A673 (cell line): ENCODE measurements around the gene PGLYRP1. TPM values are rescaled to one million over a fixed set of nuclear protein-coding genes. Genes with fewer than 3 reads are reported as not detected.

Experiments used
- BruUV-seq: library from RNA; stranded (reverse); fragments of 400-500 nt; replicated peaks from 2 replicates; lab custom pipeline; 2021; lab: Mats Ljungman, UMichigan
- CTCF ChIA-PET: fragments of 300-600 bp; sonication (Branson Sonifier 250); formaldehyde crosslinking; loops from one replicate; lab custom pipeline; 2022; ENCODE audit warnings: antibody characterized with exemption; lab: Charles Lee
- POLR2A ChIA-PET: fragments of 300-600 bp; sonication (Branson Sonifier 250); formaldehyde crosslinking; loops from one replicate; lab custom pipeline; 2022; ENCODE audit warnings: antibody characterized with exemption; ENCODE audit not compliant: low non-redundant PET; lab: Charles Lee
- DNase-seq: peaks from one replicate; pipeline ENCODE4 v3.0.0-alpha.2; 2015; ENCODE audit warnings: low spot score
- H3K27ac ChIP-seq: fragments of 200-600 bp; sonication (generic); 2 replicates; pipeline ENCODE4 v1.5.1; 2016; ENCODE audit warnings: mixed run types, low read depth, mild to moderate bottlenecking, mixed read lengths, antibody characterized with exemption, low read length; ENCODE audit not compliant: poor library complexity, severe bottlenecking
- H3K27me3 ChIP-seq: fragments of 200-600 bp; sonication (generic); replicated peaks from 2 replicates; pipeline ENCODE4 v1.6.1; 2017; ENCODE audit warnings: mixed run types, low read depth, mild to moderate bottlenecking, mixed read lengths, antibody characterized with exemption, low read length; ENCODE audit not compliant: insufficient read depth, poor library complexity
- H3K36me3 ChIP-seq: fragments of 200-600 bp; sonication (generic); 2 replicates; pipeline ENCODE4 v1.6.1; 2016; ENCODE audit warnings: mixed run types, mild to moderate bottlenecking, mixed read lengths, antibody characterized with exemption, low read length; ENCODE audit not compliant: insufficient read depth, poor library complexity, severe bottlenecking
- H3K4me1 ChIP-seq: fragments of 200-600 bp; sonication (generic); 2 replicates; pipeline ENCODE4 v1.6.1; 2017; ENCODE audit warnings: mixed run types, mild to moderate bottlenecking, mixed read lengths, antibody characterized with exemption, low read length; ENCODE audit not compliant: insufficient read depth, poor library complexity, severe bottlenecking
- H3K4me3 ChIP-seq: fragments of 200-600 bp; sonication (generic); 2 replicates; pipeline ENCODE4 v1.5.1; 2016; ENCODE audit warnings: low read depth, mixed run types, mild to moderate bottlenecking, mixed read lengths, low read length; ENCODE audit not compliant: poor library complexity, severe bottlenecking
- H3K9me3 ChIP-seq: fragments of 200-600 bp; sonication (generic); 2 replicates; pipeline ENCODE4 v1.6.1; 2016; ENCODE audit warnings: mixed run types, low read depth, mild to moderate bottlenecking, mixed read lengths, antibody characterized with exemption, low read length; ENCODE audit not compliant: poor library complexity, severe bottlenecking
- CTCF ChIP-seq: fragments of 300-800, 200-600 bp; sonication (generic); conservative IDR thresholded peaks from 2 replicates; pipeline ENCODE4 v1.5.1; 2017; ENCODE audit warnings: low read depth, mild to moderate bottlenecking, antibody characterized with exemption, low read length, moderate library complexity, mixed read lengths
- EZH2 ChIP-seq: fragments of 200-600 bp; sonication (generic); IDR thresholded peaks from 2 replicates; pipeline ENCODE4 v1.6.1; 2017; ENCODE audit warnings: borderline replicate concordance, low read depth, mild to moderate bottlenecking, mixed read lengths, antibody characterized with exemption, low read length; ENCODE audit not compliant: poor library complexity, severe bottlenecking
- intact Hi-C: fragments of 100-400 bp; cut with micrococcal nuclease; formaldehyde crosslinking; loops from one replicate; pipeline ENCODE4 v1.10.0; 2022; ENCODE audit not compliant: unreplicated experiment
- total RNA-seq: library from RNA; stranded (reverse); gene quantifications from 2 replicates; pipeline ENCODE4 v1.2.3, GENCODE V29; 2021

Gene PGLYRP1
- total RNA-seq, 1 experiment from 2014 or later: not detected

GRCh38 chr19:46020819-46021125, 2.1 kb downstream of the PGLYRP1 start:
- no peak for TF ChIP-seq EZH2
- Histone ChIP-seq H3K27ac (no peak overlapping the region), H3K36me3 (no peaks in the 10 kb centered on the region), H3K4me1 (peaks cover 7% of the 10 kb centered on the region), H3K4me3 (no peak overlapping the region), H3K27me3 (peaks cover 7% of the 10 kb centered on the region), H3K9me3 (no peaks in the 10 kb centered on the region)
- intact Hi-C loops: no loop called here
- no peak for DNase-seq
- CTCF ChIA-PET: interaction anchor here (0.7 kb wide), 1 partner anchor 12 kb away, joined by 3 read pairs; no protein-coding TSS in a partner anchor
- POLR2A ChIA-PET: no interaction called here
- no TSS peak for BruUV-seq

DNA sequence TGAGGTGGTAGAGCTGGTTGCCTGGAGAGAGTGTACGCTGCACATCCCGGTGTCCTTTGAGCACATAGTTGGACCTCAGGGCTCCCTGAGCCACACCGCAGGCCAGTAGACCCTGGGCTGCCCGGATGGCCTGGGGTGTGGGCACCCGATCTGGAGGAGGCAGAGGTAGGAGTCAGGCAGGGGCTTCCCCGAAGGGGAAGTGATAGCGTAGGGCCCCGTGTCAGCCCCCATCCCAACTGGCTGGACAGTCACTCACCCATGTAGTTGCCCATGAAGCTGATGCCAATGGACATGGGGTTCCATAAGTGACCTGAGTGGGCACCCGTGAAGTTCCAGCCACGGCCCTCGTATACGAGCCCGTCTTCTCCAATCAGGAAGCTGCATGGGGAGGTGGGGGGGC, 3.6 kb downstream of the PGLYRP1 start:
- CTCF ChIA-PET: interaction anchor here (0.5 to 0.6 kb wide), 2 partner anchors 8 to 249 kb away, joined by 3 to 6 read pairs; no protein-coding TSS in a partner anchor
- H3K4me3 ChIP-seq: no peak overlapping the region
- TF ChIP-seq CTCF (no peak), EZH2 (no peak)
- H3K9me3 ChIP-seq: no peaks in the 10 kb centered on the region
- no peak for DNase-seq
- BruUV-seq: no TSS peak
- H3K27ac ChIP-seq: no peak overlapping the region
- H3K4me1 ChIP-seq: peaks cover 15% of the 10 kb centered on the region
- no peaks in the 10 kb centered on the region for H3K36me3 ChIP-seq
- intact Hi-C loops: no loop called here
- peaks cover 13% of the 10 kb centered on the region for H3K27me3 ChIP-seq
- POLR2A ChIA-PET: no interaction called here

- ChIA-PET POLR2A (no interaction called here), CTCF (interaction anchor here (0.5 to 2.3 kb wide), 3 partner anchors 8 to 248 kb away, joined by 3 to 8 read pairs (median 6); no protein-coding TSS in a partner anchor)
- no peaks in the 10 kb centered on the region for H3K36me3 ChIP-seq
- H3K4me1 ChIP-seq: peaks cover 15% of the 10 kb centered on the region
- H3K4me3 ChIP-seq: no peak overlapping the region
- peaks cover 15% of the 10 kb centered on the region for H3K27me3 ChIP-seq
- TF ChIP-seq CTCF: no peak
- TF ChIP-seq EZH2: no peak
- BruUV-seq: no TSS peak
- no peak for DNase-seq
- intact Hi-C loops: no loop called here
- no peak overlapping the region for H3K27ac ChIP-seq
- no peaks in the 10 kb centered on the region for H3K9me3 ChIP-seq
Measured at GRCh38 chr19:46018729-46019251, 4.1 kb downstream of the PGLYRP1 start.
